ENCODE results near the gene FBXO10. TPM values are rescaled to one million over a fixed set of nuclear protein-coding genes. Genes with fewer than 3 reads are reported as not detected.

Gene FBXO10
- total and polyA plus RNA-seq, 2 of the 8 experiments (the other 6 are each of a cell fraction or from before 2014, with no cell fraction given) = 13.1 to 13.9 TPM

DNA sequence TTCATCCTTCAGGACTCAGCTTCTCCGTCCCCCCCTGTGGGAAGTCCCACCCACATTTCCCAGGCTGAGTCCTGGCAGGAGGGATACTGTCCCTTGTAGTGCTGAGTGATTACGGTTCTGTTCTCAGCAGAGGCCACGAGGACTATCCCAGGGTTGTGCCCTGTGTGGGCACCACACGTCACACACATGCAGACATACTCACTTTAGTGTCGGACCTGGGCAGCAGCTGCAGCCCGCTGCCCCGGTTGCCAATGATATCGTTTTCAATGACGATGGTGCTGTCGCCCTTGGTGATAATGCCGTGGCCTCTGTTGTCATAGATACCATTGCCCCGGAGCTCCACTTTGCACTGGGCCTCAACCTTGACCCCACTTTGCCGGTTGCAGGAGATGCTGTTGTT is 58.3 kb downstream of the FBXO10 start:
- Histone ChIP-seq H4K8ac (ENCODE audit: extremely low read depth, insufficient read depth, low read length) (peak overlapping the region; percentile 9; the same call in 1 of the 2 replicates), H3K27me3 (replicated peaks in 1 of 4; ENCODE audit: control insufficient read depth in 3 of 4, extremely low read depth in 1 of 4, insufficient read depth in 3 of 4, low read length in 3 of 4) (no peaks in the 10 kb centered on the region), H2BK20ac (ENCODE audit: low read length) (no peak overlapping the region), H2BK5ac (ENCODE audit: low read depth, low read length) (no peak overlapping the region), H3K18ac (ENCODE audit: extremely low read depth, low read length) (no peak overlapping the region), H3K9me3 (ENCODE audit: insufficient read depth in 2 of 2, low read depth in 1 of 2, low read length in 1 of 2) (no peaks in the 10 kb centered on the region), H4K91ac (replicated peaks; ENCODE audit: insufficient read length, low read length) (no peak overlapping the region), H3K79me1 (ENCODE audit: low read depth, low read length) (no peaks in the 10 kb centered on the region), H3K27ac (ENCODE audit: low read depth, low read length) (no peak overlapping the region), H3K9ac (replicated peaks in 1 of 4; ENCODE audit: extremely low read depth in 1 of 4, low read depth in 3 of 4, low read length in 3 of 4) (no peak overlapping the region; a peak in 1 of 7 replicates), H3K14ac (ENCODE audit: insufficient read length) (no peak overlapping the region), H3K4ac (replicated peaks; ENCODE audit: insufficient read length, low read depth, low read length) (no peak overlapping the region), H3K4me3 (ENCODE audit: extremely low read depth in 1 of 4, insufficient read depth in 2 of 4, low read depth in 3 of 4, low read length in 4 of 4) (no peak overlapping the region), H3K36me3 (ENCODE audit: control insufficient read depth in 2 of 4, insufficient read depth in 4 of 4, low read length in 3 of 4) (peaks cover 6 to 22% (median 13%) of the 10 kb centered on the region in 4 experiments; a peak in 6 of 8 replicates), H2BK12ac (ENCODE audit: low read depth, low read length) (no peak overlapping the region), H2AFZ (ENCODE audit: low read length) (no peak overlapping the region), H3K4me1 (replicated peaks in 1 of 4; ENCODE audit: control insufficient read depth in 3 of 4, insufficient read depth in 4 of 4, low read length in 3 of 4) (no peaks in the 10 kb centered on the region), H3K23ac (ENCODE audit: insufficient read length) (no peak overlapping the region), H4K20me1 (replicated peaks in 1 of 2; ENCODE audit: control insufficient read depth in 1 of 2, insufficient read depth in 2 of 2, low read length in 2 of 2) (peaks cover 0 to 2% of the 10 kb centered on the region in 2 experiments), H2BK15ac (ENCODE audit: low read length) (no peak overlapping the region), H3K56ac (replicated peaks; ENCODE audit: insufficient read length, low read depth, low read length) (no peak overlapping the region), H2AK5ac (ENCODE audit: low read depth, low read length) (no peak overlapping the region), H3K23me2 (ENCODE audit: low read depth, low read length) (no peaks in the 10 kb centered on the region), H2BK120ac (replicated peaks; ENCODE audit: low read depth, low read length) (no peak overlapping the region), H4K5ac (ENCODE audit: insufficient read length, low read depth, low read length) (no peak overlapping the region), H3K4me2 (ENCODE audit: insufficient read depth in 1 of 2, low read depth in 2 of 2, low read length in 2 of 2) (no peak overlapping the region), H3K79me2 (ENCODE audit: control insufficient read depth in 1 of 2, insufficient read depth in 2 of 2, low read length in 2 of 2) (no peaks in the 10 kb centered on the region)
- 96% methylated on average over 13 of the region's 13 CpGs; no CpG with 5 or more reads in 1 of the 2 experiments for WGBS, 2 experiments (ENCODE audit: extremely low coverage in 1 of 2, insufficient coverage in 1 of 2, insufficient read length in 1 of 2, insufficient replicate concordance in 2 of 2, low coverage in 1 of 2, low lambda C conversion rate in 2 of 2, missing lambda C conversion rate in 1 of 2)
- DNase-seq (ENCODE audit: low read depth in 1 of 2, low spot score in 2 of 2) = no peak
- ChIA-PET CTCF (ENCODE audit: partially characterized antibody) (interaction anchor here (1.0 to 1.7 kb wide), 5 partner anchors 9 to 230 kb away, joined by 3 to 6 read pairs (median 4); no protein-coding TSS in a partner anchor), POLR2A (ENCODE audit: partially characterized antibody) (interaction anchor here (1.4 to 2.6 kb wide), 2 partner anchors 10 to 61 kb away, joined by 3 to 12 read pairs; no protein-coding TSS in a partner anchor)
- TF ChIP-seq, protein P1, sequence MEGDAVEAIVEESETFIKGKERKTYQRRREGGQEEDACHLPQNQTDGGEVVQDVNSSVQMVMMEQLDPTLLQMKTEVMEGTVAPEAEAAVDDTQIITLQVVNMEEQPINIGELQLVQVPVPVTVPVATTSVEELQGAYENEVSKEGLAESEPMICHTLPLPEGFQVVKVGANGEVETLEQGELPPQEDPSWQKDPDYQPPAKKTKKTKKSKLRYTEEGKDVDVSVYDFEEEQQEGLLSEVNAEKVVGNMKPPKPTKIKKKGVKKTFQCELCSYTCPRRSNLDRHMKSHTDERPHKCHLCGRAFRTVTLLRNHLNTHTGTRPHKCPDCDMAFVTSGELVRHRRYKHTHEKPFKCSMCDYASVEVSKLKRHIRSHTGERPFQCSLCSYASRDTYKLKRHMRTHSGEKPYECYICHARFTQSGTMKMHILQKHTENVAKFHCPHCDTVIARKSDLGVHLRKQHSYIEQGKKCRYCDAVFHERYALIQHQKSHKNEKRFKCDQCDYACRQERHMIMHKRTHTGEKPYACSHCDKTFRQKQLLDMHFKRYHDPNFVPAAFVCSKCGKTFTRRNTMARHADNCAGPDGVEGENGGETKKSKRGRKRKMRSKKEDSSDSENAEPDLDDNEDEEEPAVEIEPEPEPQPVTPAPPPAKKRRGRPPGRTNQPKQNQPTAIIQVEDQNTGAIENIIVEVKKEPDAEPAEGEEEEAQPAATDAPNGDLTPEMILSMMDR (IDR thresholded peaks at IDR 0.05; ENCODE audit: control extremely low read depth in 1 of 3, insufficient read depth in 1 of 3, low read depth in 1 of 3, low read length in 3 of 3) = no peak
- TF ChIP-seq KDM4A (IDR thresholded peaks at IDR 0.05; ENCODE audit: low read depth, low read length, severe bottlenecking) = no peak
- TF ChIP-seq, protein P2, sequence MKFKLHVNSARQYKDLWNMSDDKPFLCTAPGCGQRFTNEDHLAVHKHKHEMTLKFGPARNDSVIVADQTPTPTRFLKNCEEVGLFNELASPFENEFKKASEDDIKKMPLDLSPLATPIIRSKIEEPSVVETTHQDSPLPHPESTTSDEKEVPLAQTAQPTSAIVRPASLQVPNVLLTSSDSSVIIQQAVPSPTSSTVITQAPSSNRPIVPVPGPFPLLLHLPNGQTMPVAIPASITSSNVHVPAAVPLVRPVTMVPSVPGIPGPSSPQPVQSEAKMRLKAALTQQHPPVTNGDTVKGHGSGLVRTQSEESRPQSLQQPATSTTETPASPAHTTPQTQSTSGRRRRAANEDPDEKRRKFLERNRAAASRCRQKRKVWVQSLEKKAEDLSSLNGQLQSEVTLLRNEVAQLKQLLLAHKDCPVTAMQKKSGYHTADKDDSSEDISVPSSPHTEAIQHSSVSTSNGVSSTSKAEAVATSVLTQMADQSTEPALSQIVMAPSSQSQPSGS (IDR thresholded peaks at IDR 0.05; ENCODE audit: low read length) = no peak
- TF ChIP-seq, protein P3, sequence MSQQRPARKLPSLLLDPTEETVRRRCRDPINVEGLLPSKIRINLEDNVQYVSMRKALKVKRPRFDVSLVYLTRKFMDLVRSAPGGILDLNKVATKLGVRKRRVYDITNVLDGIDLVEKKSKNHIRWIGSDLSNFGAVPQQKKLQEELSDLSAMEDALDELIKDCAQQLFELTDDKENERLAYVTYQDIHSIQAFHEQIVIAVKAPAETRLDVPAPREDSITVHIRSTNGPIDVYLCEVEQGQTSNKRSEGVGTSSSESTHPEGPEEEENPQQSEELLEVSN (IDR thresholded peaks at IDR 0.05) = no peak
- TF ChIP-seq HDAC2 (IDR thresholded peaks at IDR 0.05; ENCODE audit: borderline replicate concordance in 1 of 2, low read depth in 2 of 2, low read length in 2 of 2) = no peak
- no peak for TF ChIP-seq KDM5A (IDR thresholded peaks at IDR 0.05; ENCODE audit: low read length)
- TF ChIP-seq EGR1 (IDR thresholded peaks at IDR 0.05; ENCODE audit: borderline replicate concordance, low read depth, low read length) = no peak
- TF ChIP-seq SUZ12 (IDR thresholded peaks at IDR 0.05; ENCODE audit: low read length) = no peak
- FAIRE-seq = no peak
